GM19023 (cell line): Measurements from ENCODE around the gene OSBP2.

Experiments
- ATAC-seq: cut with Tn5 transposase; IDR thresholded peaks from one replicate; pipeline ENCODE4 v1.9.1; 2021; ENCODE audit warnings: mild to moderate bottlenecking, moderate library complexity; ENCODE audit not compliant: unreplicated experiment

OSBP2 gene

DNA sequence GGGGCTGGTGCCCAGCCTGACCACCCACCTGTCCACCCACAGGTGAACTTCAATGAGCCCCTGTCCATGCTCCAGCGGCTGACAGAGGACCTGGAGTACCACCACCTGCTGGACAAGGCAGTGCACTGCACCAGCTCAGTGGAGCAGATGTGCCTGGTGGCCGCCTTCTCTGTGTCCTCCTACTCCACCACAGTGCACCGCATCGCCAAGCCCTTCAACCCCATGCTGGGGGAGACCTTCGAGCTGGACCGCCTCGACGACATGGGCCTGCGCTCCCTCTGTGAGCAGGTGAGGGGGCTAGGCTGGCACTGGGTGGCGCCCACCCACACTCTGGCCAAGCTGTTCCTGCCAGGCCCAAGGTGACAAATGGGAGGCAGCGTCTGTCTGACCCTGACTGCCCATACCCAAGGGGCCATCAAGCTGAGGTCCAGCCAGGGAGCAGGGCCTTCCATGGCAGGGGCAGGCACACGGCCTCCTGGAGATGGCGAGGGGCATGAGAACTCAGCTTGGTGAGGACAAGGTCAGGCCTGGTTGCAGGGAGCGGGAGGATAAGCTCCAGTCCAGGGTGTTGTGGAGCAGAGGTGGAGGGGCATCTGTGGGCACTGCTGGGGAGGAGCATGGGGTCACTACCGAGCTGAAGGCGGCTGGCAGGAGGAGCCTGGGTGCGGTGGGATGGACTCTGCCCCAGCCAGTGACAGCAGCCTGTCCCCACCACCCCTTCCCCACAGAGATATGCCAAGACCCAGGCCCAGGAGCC is 196.2 kb downstream of the OSBP2 start:
- ATAC-seq: no peak

DNA sequence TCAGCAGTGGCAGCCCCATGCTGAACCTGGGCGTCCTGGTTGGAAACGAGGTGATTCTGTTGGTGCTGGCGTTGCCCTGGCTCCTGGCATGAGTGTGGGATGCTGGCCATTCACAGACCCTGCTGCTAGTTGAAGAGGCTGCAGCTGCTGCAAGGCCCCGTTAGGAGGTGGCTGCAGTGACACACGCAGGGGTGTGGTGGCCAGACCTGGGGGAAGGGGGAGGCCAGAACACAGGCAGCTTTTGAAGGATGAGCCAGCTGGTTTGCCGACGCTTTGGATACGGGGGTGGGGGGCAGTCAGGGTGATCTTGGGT is 196.7 kb downstream of the OSBP2 start:
- ATAC-seq: no peak

DNA sequence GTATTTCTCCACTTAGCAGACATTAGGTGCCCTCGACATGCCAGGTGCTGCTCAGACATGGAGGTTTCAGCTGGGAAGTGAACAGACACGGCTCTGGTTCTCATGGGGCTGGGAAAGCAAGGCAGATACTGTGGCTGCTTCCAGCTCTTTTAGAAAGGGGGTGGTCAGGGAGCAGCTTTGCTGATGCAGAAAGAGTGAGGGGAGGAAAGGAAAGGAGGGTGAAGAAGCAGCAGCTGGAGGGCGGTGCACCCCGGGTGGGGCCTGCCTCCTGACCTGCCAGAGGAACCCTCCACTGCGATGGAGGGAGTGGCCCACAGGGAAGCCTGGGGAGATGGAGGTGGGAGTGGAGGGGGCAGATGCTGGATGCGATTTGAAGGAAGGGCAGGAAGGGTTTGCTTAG is 197.1 kb downstream of the OSBP2 start:
- ATAC-seq: no peak

DNA sequence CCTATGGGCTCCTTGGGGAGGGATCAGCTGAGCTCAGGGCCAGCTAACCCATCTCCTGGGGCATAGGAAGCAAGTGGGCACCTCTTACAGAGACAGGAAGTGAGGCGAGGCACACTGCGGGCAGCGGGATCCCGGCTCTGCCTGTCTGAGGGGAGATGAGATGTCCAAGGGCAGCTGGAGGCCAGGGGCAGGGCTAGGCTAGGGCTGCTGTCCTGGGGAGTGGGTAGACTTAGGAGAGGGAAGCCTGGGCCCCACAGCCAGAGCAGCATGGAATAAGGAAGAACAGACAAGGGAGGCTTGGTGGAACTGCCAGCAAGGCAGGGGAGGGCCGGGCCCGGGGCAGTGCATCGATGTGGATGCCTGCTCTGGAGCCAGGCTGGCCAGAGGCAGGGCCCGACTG is 197.6 kb downstream of the OSBP2 start:
- ATAC-seq: no peak

DNA sequence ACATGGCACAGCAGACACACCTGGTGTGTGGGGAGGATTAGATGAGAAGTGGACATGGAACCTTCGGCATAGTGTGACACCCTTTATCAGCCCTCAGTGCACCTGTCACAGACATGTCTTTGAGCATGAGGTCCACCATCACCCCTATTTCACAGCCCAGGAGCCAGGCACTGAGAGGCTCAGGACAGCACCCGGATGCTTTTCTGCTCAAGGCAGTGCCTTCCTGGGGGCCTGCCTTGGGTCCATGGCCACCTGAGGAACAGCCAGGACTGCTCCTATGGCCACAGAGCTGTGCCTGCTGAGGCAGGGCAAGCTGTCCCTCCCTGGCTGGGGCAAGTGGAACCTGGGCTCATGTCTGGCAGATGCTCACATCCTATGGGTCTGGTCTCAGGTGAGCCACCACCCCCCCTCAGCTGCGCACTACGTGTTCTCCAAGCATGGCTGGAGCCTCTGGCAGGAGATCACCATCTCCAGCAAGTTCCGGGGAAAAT is 198.1 kb downstream of the OSBP2 start:
- ATAC-seq: no peak

DNA sequence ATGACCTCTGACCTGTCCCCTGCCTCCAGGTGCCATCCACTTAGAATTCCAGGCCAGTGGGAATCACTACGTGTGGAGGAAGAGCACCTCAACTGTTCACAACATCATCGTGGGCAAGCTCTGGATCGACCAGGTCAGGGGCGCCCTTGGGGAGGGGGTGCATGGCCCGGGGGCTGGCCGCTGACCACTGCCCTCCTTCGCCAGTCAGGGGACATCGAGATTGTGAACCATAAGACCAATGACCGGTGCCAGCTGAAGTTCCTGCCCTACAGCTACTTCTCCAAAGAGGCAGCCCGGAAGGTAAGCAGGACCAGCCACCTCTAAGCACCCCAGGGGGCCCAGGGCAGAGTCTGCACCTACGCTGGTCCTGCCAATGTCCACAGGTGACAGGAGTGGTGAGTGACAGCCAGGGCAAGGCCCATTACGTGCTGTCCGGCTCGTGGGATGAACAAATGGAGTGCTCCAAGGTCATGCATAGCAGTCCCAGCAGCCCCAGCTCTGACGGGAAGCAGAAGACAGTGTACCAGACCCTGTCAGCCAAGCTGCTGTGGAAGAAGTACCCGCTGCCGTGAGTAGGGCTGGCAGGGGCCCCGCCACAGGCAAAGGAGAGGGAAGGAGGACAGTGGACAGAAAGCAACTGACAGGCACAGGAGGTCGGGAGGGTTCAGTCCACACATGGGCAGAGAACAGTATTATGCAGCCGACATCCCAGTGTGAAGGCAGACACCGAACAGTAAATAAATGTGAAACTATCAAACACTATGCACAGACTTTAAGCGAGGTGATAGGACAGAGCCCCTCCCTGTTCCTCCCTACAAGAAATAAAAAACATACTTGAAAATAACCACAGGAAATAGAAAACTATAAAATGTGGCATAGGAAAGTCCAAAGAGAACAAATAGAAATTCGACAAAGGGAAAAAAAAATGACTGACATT is 199.0 kb downstream of the OSBP2 start:
- no peak for ATAC-seq

DNA sequence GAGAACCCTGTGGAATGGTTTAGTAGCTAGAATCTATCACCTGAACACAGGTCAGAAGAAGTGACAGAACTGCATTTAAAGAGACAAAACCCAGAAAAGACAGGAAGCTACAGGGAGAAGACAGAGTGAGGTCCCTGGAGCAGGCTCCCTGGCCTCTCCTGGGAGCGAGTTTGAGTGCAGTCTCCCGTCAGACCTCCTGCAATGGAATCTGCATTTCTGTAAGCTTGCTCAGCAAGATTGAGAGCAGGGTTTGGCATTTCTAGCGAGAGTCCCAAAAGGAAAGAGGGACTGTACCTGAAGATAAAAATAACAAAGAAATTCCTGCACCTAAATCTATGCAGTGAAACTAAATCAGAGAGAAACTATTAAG is 199.7 kb downstream of the OSBP2 start:
- ATAC-seq: no peak

DNA sequence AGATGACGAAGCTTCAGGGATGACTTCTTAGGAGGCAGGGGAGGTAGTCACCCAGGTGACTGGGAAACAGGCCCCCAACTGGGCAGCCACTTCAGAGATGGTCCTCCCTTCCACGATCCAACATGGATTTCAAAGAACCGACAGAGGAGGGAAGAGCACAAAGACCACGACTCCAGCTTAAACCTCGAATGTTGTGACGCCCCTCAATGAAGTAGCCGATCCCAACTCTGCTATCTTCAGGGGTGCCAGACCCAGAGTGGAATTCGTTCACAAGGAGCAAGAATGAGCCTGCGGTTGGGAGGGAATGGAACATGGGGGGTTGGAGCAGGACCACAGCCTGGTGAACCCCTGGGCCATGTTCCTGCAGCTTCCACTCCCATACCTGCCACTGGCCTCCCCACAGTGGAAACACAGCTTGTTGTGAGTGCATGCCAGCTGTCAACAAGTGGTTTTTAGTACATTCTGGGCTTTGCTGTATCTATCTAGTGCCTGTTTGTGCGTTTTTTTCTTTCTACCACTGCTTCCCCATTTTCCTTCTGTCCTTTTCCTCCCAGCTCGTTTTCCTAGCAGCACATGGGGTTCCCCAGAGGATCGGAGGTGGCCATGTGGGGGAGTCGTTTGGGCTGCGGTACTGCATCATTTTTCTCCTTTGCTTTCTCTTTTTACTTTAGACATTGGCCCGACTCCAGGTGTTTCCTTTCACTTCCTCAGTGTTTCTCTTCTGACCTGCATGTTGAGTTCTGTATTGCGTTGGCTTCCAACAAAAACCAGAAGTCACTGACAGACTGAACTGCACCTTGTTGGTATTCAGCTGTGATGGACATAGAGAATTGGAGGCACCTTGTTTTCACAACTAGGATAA is 208.1 kb downstream of the OSBP2 start:
- ATAC-seq: no peak

DNA sequence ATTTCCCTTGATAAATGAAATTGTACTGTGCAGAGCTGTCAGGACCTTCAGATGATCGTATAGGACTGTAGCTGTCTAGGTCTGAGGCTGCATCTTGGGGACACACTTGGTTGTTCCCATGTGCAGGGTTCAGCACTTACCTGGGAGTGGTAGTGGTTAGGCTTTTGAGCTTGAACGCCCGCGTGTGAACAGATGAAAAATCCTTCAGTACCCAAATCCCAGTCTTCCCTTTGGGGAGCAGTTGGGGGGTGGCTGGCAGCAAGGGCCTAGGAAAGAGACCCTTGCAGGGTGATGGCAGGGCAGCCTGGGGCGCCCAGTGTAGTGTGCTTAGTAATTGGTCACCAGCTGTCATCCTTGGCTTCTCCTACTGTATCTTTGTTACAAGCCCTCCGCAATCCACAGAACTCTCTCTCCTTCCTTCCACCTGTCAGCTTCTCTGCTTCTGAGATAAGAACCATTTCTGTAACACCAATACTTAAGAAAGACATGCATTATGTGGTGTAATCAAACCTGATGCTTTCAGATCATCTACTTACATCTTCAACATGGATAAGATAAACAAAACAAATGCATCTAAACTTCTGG is 209.3 kb downstream of the OSBP2 start:
- ATAC-seq: no peak

DNA sequence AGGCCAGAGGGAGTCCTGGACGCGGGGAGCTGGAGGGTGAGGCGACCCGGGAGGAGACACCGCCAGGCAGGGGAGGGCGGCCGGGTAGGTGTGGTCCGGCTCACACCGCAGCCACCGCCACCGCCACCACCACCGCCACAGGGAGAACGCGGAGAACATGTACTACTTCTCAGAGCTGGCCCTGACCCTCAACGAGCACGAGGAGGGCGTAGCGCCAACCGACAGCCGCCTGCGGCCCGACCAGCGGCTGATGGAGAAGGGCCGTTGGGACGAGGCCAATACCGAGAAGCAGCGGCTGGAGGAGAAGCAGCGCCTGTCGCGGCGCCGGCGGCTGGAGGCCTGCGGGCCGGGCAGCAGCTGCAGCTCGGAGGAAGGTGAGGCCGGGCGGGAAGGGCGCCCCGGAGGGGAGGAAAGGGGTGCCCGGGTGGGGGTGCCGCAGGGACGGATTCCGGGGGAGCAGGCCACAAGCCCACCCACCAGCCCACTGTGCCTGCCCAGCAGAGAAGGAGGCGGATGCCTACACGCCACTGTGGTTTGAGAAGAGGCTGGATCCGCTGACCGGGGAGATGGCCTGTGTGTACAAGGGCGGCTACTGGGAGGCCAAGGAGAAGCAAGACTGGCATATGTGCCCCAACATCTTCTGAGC is 211.1 kb downstream of the OSBP2 start:
- no peak for ATAC-seq

DNA sequence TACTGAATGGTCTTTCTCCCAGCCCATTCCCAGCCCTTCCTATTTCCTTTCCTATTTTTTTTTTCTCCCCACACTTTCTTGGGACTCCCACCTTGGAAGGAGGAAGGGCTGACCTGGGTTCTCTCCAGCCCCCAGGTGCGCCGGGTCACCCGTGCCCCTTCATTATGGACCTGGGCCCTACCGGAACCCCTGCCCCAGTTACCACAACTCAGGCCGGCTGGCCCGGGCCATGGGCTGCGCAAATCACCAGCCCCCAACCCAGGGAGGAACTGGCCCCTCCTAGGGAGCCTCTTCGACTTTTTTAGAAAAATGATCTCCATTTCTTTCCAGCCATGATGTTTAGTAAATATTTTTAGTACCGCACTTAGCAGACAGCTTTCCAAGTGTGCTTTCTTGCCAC is 211.7 kb downstream of the OSBP2 start:
- no peak for ATAC-seq

DNA sequence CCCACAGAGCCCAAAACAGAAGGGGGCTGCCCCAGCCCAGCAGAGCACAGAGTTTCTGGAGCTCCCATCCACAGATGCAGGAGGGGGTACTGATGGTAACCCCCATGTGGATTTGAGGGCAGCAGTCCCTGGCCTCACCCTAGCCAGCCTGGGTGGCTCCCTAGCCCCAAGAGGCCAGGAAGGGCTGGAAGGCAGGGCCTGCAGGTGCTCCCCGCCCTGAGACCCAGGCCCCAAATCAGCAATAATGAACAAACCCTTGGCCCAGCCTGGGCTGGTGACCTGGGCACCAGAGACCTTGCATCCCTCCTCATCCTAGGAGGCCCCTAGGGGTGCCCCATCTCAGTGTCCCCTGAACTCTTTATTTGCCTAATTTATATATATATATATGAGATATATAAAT is 212.3 kb downstream of the OSBP2 start:
- ATAC-seq: no peak

DNA sequence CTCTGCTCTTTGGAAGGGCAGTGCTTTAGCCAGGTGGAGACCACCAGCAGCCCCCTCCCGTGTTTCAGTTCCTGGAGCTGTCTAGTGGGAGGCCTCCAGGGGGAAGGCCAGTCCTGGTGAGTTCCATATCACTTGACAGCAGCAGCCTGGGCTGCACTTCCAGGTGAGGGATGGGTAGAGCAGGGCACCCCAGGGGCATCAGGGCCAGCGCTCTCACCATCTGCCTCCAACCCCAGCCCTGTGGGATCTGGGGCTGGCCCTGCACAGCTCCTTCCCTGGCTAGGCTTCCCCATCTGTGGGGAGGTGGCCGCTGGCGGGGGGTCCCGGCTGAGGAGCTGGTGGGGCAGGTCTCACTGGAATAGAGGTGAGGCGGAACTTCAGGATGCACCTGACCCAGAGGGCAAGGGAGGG is 213.4 kb downstream of the OSBP2 start:
- no peak for ATAC-seq

DNA sequence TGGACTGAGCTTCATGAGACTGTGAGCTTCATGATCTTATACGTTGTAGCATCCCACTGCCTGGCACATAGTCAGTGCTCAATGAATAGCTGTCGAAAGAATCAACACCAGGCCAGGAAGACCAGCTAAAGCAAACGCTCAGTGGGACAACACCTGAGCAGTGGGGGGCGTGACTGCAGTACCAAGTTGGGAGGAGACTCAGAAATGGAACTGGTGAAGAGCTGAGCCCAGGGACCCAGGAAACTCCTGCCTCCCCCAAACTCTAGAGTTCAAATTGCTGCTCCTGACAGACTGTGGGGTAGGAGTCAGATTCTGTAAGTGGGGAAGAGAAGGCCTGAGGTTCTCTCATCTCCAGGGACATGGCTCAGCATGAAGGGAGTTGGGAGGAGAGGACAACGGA is 214.6 kb downstream of the OSBP2 start:
- no peak for ATAC-seq

DNA sequence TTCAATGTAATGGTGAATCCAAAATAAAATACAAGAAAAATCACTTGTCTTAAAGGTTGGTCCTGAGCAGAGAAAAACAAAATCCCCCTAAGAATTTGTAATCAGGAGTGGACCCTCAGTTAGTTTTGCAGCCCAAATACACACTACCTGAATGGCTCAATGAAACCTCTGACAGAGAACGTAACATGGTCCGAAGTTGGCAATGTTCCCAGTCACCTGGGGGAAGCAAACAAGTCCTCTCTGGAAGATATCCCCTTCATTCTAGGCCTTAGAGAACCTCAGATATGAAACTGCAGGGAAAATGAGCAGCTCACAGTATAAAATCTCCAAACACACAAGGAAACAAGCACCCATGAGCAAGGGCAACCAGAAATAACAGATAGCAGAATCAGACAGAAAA is 215.7 kb downstream of the OSBP2 start:
- ATAC-seq: no peak

DNA sequence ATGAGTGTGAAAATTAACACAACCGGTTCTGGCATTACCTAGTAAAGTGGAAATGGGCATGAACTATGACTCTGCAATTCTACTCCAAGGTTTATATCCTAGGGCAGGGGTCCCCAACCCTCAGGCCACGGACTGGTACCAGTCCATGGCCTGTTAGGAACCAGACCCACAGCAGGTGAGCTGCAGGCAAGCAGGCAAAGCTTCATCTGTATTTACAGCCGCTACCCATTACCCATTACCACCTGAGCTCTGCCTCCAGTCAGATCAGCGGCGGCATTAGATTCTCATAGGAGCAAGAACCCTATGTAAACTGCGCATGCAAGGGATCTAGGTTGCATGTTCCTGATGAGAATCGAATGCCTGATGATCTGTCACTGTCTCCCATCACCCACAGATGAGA is 224.1 kb downstream of the OSBP2 start:
- ATAC-seq: no peak

DNA sequence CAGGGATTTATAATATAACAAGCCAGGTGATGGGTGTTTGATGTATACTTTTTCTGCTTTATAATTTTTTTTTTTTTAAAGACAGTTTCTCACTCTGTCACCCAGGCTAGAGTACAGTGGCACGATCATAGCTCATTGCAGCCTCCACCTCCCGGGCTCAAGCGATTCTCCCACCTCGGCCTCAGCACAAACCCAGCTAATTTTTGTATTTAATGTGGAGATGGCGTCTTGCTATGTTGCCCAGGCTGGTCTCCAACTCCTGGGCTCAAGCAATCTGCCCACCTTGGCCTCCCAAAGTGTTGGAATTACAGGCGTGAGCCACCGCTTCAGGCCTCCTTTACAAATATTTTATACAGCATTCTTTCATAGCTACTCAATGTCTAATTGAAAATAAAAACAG is 225.3 kb downstream of the OSBP2 start:
- no peak for ATAC-seq

DNA sequence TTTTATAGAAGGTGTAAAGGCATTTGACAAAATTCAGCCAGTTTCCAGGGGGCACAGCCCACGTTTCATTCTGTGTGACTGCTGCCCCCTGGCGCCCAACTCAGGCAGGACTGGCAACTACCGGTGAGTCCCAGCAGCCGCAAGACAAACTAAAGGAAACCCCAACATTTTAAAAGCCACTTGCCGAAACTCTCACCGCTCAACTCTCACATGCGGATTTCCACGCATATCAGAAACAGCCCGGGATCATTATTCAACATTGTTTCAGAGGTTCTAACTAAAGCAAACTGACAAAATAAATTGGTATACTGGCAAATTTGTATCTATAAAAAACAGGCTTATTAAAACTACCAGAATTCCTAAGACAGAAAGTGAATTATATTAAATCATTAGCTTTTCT is 225.7 kb downstream of the OSBP2 start:
- ATAC-seq: no peak

DNA sequence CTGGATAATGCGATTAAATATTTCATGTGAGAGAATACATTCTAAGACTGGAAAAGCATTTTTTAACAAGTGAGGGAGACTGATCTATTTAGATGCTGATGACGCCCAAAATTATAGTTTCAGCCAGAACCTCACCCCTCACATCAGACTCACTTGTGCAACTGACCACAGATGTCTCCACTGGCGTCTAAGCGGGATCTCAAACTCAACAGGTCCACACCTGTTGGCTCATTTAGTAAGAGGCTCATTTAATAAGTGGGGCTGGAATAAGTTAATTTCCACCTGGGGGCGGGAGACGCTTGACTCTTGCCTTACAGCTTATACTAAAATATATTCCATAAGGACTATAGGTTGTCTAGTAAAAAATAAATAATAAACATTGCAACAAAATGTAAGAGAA is 226.4 kb downstream of the OSBP2 start:
- ATAC-seq: no peak

DNA sequence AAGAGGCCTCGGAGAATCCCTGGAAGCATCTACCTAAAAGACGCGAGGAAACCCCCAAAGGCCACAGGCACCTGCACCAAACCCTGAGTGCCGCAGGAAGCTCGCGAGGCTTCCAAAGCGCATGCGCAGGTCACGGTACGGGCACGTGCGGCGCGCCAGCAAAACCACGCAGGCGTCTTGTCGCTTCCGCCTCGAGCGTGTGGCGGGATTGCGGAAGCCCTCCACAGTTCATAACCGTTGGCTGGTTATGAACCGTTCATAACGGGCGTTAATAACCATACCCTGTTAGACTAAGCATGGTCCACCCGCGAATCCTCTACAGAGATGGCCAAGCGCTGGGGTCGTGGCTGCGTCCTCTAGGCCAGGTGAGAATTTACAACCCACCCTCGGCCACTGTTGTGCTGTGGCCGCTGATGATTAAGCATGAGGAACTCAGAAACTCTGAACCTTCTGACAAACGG is 227.5 kb downstream of the OSBP2 start:
- no peak for ATAC-seq
